ENCODE results near the gene PLEKHM3.
A peak's percentile ranks its signal among the peaks of the same experiment; 100 is the strongest.

Gene PLEKHM3

GRCh38 chr2:208025037-208025813, at the start of gene PLEKHM3:
Gene PLEKHM3 (minus strand): TSS chr2:208025527. CDS start chr2:208001639, 23,888 bp downstream.
- peak; percentile 40 for DNase-seq

GRCh38 chr2:208074610-208075356, 49.5 kb upstream of the PLEKHM3 start:
- no peak for DNase-seq

- DNase-seq = no peak
These were observed 47.0 kb upstream of the PLEKHM3 start for GRCh38 chr2:208072250-208072892.

- no peak for DNase-seq
These were observed 43.9 kb upstream of the PLEKHM3 start for GRCh38 chr2:208069186-208069585.

GRCh38 chr2:208066016-208066415, 40.7 kb upstream of the PLEKHM3 start:
- no peak for DNase-seq

- no peak for DNase-seq
These were observed 40.1 kb upstream of the PLEKHM3 start for GRCh38 chr2:208065476-208065875.

GRCh38 chr2:208064220-208064961, 39.1 kb upstream of the PLEKHM3 start:
- peak; percentile 60 for DNase-seq

GRCh38 chr2:208062961-208063360, 37.6 kb upstream of the PLEKHM3 start:
- no peak for DNase-seq

GRCh38 chr2:208062113-208062512, 36.8 kb upstream of the PLEKHM3 start:
- no peak for DNase-seq

GRCh38 chr2:208057108-208057507, 31.8 kb upstream of the PLEKHM3 start:
- DNase-seq = no peak

GRCh38 chr2:208049441-208049840, 24.1 kb upstream of the PLEKHM3 start:
- DNase-seq = no peak

GRCh38 chr2:208049006-208049405, 23.7 kb upstream of the PLEKHM3 start:
- no peak for DNase-seq

GRCh38 chr2:208047840-208048239, 22.5 kb upstream of the PLEKHM3 start:
- DNase-seq = no peak

GRCh38 chr2:208046686-208047085, 21.4 kb upstream of the PLEKHM3 start:
- DNase-seq = no peak

GRCh38 chr2:208042450-208042849, 17.1 kb upstream of the PLEKHM3 start:
- DNase-seq = no peak

GRCh38 chr2:208042041-208042440, 16.7 kb upstream of the PLEKHM3 start:
- no peak for DNase-seq

GRCh38 chr2:208040199-208041171, 15.2 kb upstream of the PLEKHM3 start:
- peak; percentile 23 for DNase-seq

GRCh38 chr2:208039376-208040110, 14.2 kb upstream of the PLEKHM3 start:
- DNase-seq = no peak

GRCh38 chr2:208037564-208038487, 12.5 kb upstream of the PLEKHM3 start:
- DNase-seq = no peak

- DNase-seq = no peak
These were observed 11.0 kb upstream of the PLEKHM3 start for GRCh38 chr2:208036357-208036756.
